ENCODE data around the gene BCAR3. TPM values are rescaled to one million over a fixed set of nuclear protein-coding genes. Genes with fewer than 3 reads are reported as not detected.

BCAR3 gene
- total RNA-seq, 1 donor from 2014 or later, result 11.7 TPM

GRCh38 chr1:93668121-93668520, 13.5 kb downstream of the BCAR3 start:
- Mint-ChIP-seq H3K36me3 (peaks cover 47% of the 10 kb centered on the region), H3K9me3 (peaks cover 1% of the 10 kb centered on the region), H3K4me1 (peaks cover 60% of the 10 kb centered on the region), H3K4me3 (no peak overlapping the region), H3K27ac (no peak overlapping the region), H3K27me3 (ENCODE audit: insufficient read depth, low read depth) (peaks cover 5% of the 10 kb centered on the region)
- Histone ChIP-seq H3K9me3 (ENCODE audit: low read depth) (no peaks in the 10 kb centered on the region), H3K4me2 (no peak overlapping the region), H3K36me3 (no peaks in the 10 kb centered on the region), H3K4me1 (peaks cover 19% of the 10 kb centered on the region), H3F3A (ENCODE audit: low read depth) (peaks cover 14% of the 10 kb centered on the region), H4K20me1 (ENCODE audit: low read depth) (peaks cover 21% of the 10 kb centered on the region), H3K27me3 (no peaks in the 10 kb centered on the region), H2AFZ (replicated peaks) (no peak overlapping the region), H3K4me3 (no peak overlapping the region), H3K27ac (no peak overlapping the region), H3K9ac (no peak overlapping the region), H3K79me2 (ENCODE audit: low read depth) (no peaks in the 10 kb centered on the region)
- no peak for DNase-seq (ENCODE audit: low spot score)
- TF ChIP-seq EZH2phosphoT487 (IDR thresholded peaks at IDR 0.05), result no peak
- TF ChIP-seq EZH2 (IDR thresholded peaks at IDR 0.05), result no peak
- TF ChIP-seq, protein P1, sequence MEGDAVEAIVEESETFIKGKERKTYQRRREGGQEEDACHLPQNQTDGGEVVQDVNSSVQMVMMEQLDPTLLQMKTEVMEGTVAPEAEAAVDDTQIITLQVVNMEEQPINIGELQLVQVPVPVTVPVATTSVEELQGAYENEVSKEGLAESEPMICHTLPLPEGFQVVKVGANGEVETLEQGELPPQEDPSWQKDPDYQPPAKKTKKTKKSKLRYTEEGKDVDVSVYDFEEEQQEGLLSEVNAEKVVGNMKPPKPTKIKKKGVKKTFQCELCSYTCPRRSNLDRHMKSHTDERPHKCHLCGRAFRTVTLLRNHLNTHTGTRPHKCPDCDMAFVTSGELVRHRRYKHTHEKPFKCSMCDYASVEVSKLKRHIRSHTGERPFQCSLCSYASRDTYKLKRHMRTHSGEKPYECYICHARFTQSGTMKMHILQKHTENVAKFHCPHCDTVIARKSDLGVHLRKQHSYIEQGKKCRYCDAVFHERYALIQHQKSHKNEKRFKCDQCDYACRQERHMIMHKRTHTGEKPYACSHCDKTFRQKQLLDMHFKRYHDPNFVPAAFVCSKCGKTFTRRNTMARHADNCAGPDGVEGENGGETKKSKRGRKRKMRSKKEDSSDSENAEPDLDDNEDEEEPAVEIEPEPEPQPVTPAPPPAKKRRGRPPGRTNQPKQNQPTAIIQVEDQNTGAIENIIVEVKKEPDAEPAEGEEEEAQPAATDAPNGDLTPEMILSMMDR (IDR thresholded peaks at IDR 0.05), result no peak

DNA sequence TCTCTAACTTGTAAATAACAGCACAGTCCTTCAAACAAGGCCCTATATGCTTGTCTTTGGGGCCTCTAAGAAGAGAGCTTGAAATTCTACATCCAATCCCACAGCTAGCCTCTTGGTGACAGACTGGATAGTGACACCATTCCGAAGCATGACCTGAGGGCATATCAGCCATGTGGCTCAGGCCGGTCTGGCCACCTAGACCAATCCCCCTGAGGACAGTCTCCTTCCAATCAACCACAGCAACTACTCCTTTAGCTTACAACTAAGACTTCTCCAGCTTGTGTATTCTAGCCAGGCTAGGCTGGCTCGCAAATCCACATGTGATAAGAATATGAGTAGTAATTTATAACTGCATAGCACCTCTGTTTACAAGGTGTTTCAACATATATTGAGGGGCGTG, 14.0 kb downstream of the BCAR3 start:
- TF ChIP-seq EZH2phosphoT487 (IDR thresholded peaks at IDR 0.05) (no peak), EZH2 (IDR thresholded peaks at IDR 0.05) (no peak)
- TF ChIP-seq, protein P1 (IDR thresholded peaks at IDR 0.05), result no peak

DNA sequence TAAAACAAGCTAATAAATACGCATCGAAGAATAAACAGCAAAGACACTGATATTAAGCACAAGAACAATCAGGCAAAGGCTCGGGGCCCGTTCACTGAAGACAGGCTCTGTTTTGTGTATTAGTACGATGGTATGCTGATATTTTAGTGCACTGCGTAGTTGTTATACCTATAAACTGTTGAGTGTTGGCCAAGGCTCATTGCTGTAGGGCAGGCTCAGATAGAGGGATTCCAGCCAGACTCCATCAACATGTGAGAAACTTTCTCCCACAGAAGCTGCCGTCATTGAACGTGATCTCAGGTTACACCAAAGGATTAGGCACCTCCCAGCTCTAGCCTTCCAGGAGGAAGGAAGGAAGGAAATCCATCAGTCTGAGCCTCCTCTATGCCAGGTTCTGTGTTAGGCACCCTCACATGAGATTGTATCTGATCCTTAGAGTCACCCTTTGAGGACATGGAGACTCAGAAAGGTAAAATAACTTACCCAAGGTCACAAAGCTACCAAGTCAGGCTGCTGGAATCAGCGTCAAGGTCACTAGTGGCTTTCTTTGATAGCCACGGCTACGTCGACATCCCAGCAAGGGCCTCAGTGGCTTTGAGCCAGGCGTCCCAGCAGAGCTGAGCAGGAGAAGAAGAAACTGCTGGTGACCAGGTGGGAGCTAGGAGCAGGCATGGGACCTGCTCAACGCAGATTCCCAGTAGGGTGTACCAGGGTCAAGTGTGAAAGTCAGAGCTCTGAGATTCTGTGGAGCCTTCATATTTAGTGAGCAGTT, 14.8 kb downstream of the BCAR3 start:
- Mint-ChIP-seq H3K27me3 (ENCODE audit: insufficient read depth, low read depth) (peaks cover 3% of the 10 kb centered on the region), H3K9me3 (peaks cover 2% of the 10 kb centered on the region), H3K36me3 (peaks cover 47% of the 10 kb centered on the region), H3K4me3 (no peak overlapping the region), H3K4me1 (peaks cover 69% of the 10 kb centered on the region), H3K27ac (no peak overlapping the region)
- Histone ChIP-seq H4K20me1 (ENCODE audit: low read depth) (peaks cover 16% of the 10 kb centered on the region), H3K4me3 (no peak overlapping the region), H3F3A (ENCODE audit: low read depth) (peaks cover 24% of the 10 kb centered on the region), H3K79me2 (ENCODE audit: low read depth) (no peaks in the 10 kb centered on the region), H3K27me3 (no peaks in the 10 kb centered on the region), H3K27ac (no peak overlapping the region), H2AFZ (replicated peaks) (no peak overlapping the region), H3K4me1 (peaks cover 31% of the 10 kb centered on the region), H3K9me3 (ENCODE audit: low read depth) (no peaks in the 10 kb centered on the region), H3K36me3 (no peaks in the 10 kb centered on the region), H3K4me2 (no peak overlapping the region), H3K9ac (no peak overlapping the region)
- TF ChIP-seq, protein P1 (IDR thresholded peaks at IDR 0.05), result no peak
- TF ChIP-seq EZH2phosphoT487 (IDR thresholded peaks at IDR 0.05) (no peak), EZH2 (IDR thresholded peaks at IDR 0.05) (no peak)
- DNase-seq (ENCODE audit: low spot score), result no peak

More for the DNA sequence above, 14.0 kb downstream of the BCAR3 start:
- Histone ChIP-seq H3K4me3 (no peak overlapping the region), H3K9ac (no peak overlapping the region), H3K79me2 (ENCODE audit: low read depth) (no peaks in the 10 kb centered on the region), H3K4me1 (peaks cover 24% of the 10 kb centered on the region), H2AFZ (replicated peaks) (no peak overlapping the region), H3K36me3 (no peaks in the 10 kb centered on the region), H3K27ac (no peak overlapping the region), H3K27me3 (no peaks in the 10 kb centered on the region), H3K9me3 (ENCODE audit: low read depth) (no peaks in the 10 kb centered on the region), H3K4me2 (no peak overlapping the region), H3F3A (ENCODE audit: low read depth) (peaks cover 18% of the 10 kb centered on the region), H4K20me1 (ENCODE audit: low read depth) (peaks cover 22% of the 10 kb centered on the region)
- H3K9me3 Mint-ChIP-seq, result peaks cover 2% of the 10 kb centered on the region
- H3K36me3 Mint-ChIP-seq, result peaks cover 43% of the 10 kb centered on the region
- no peak overlapping the region for H3K4me3 Mint-ChIP-seq
- no peak for DNase-seq (ENCODE audit: low spot score)
- H3K27ac Mint-ChIP-seq, result no peak overlapping the region
- H3K27me3 Mint-ChIP-seq (ENCODE audit: insufficient read depth, low read depth), result peaks cover 3% of the 10 kb centered on the region
- peaks cover 60% of the 10 kb centered on the region for H3K4me1 Mint-ChIP-seq
